Mesendoderm (in vitro differentiated cells): ENCODE measurements around the gene ETNPPL.

ENCODE experiments used
- DNase-seq: peaks from one replicate; pipeline ENCODE4 v3.0.0; 2013
- H2AK5ac ChIP-seq: 2 replicates; pipeline ENCODE4 v1.6.1; 2013; ENCODE audit warnings: low read length, inconsistent platforms
- H2BK120ac ChIP-seq: 2 replicates; pipeline ENCODE4 v1.6.1; 2013; ENCODE audit warnings: low read depth, mild to moderate bottlenecking, low read length, moderate library complexity, mixed read lengths
- H2BK15ac ChIP-seq: replicated peaks from 2 replicates; pipeline ENCODE4 v1.6.1; 2013; ENCODE audit warnings: low read depth, mild to moderate bottlenecking, moderate library complexity
- H2BK5ac ChIP-seq: 2 replicates; pipeline ENCODE4 v1.6.1; 2013; ENCODE audit warnings: low read length, inconsistent platforms
- H3K18ac ChIP-seq: 2 replicates; pipeline ENCODE4 v1.6.1; 2013; ENCODE audit warnings: mild to moderate bottlenecking, low read length, mixed read lengths
- H3K23ac ChIP-seq: one replicate; pipeline ENCODE4 v1.6.1; 2013; ENCODE audit warnings: low read length
- H3K27ac ChIP-seq: 2 replicates; pipeline ENCODE4 v1.5.1; 2013; ENCODE audit warnings: low read depth, mild to moderate bottlenecking, inconsistent platforms, low read length, moderate library complexity
- H3K27me3 ChIP-seq: 2 replicates; pipeline ENCODE4 v1.6.1; 2013; ENCODE audit warnings: low read length, control low read depth, mild to moderate bottlenecking, inconsistent platforms; ENCODE audit not compliant: insufficient read depth, poor library complexity
- H3K36me3 ChIP-seq: 2 replicates; pipeline ENCODE4 v1.6.1; 2013; ENCODE audit warnings: low read length, inconsistent platforms; ENCODE audit not compliant: control insufficient read depth, insufficient read depth
- H3K4ac ChIP-seq: one replicate; pipeline ENCODE4 v1.6.1; 2013; ENCODE audit warnings: low read depth, mild to moderate bottlenecking, low read length, moderate library complexity
- H3K4me1 ChIP-seq: 2 replicates; pipeline ENCODE4 v1.6.1; 2013; ENCODE audit warnings: low read depth, low read length, inconsistent platforms; ENCODE audit not compliant: control insufficient read depth
- H3K4me2 ChIP-seq: 2 replicates; pipeline ENCODE4 v1.6.1; 2013; ENCODE audit warnings: low read length
- H3K4me3 ChIP-seq: 2 replicates; pipeline ENCODE4 v1.5.1; 2013; ENCODE audit warnings: mild to moderate bottlenecking, low read length
- H3K56ac ChIP-seq: one replicate; pipeline ENCODE4 v1.6.1; 2013; ENCODE audit warnings: low read length
- H3K79me1 ChIP-seq: 2 replicates; pipeline ENCODE4 v1.6.1; 2013; ENCODE audit warnings: low read length, inconsistent platforms
- H3K79me2 ChIP-seq: 2 replicates; pipeline ENCODE4 v1.6.1; 2013; ENCODE audit warnings: mild to moderate bottlenecking, low read length; ENCODE audit not compliant: control insufficient read depth, insufficient read depth
- H3K9ac ChIP-seq: 2 replicates; pipeline ENCODE4 v1.6.1; 2013; ENCODE audit warnings: low read length, inconsistent platforms
- H4K5ac ChIP-seq: one replicate; pipeline ENCODE4 v1.6.1; 2013; ENCODE audit warnings: low read length
- H4K8ac ChIP-seq: one replicate; pipeline ENCODE4 v1.6.1; 2013; ENCODE audit warnings: low read depth, mild to moderate bottlenecking, control low read depth, low read length, moderate library complexity
- WGBS: extraction: QIAGEN DNeasy Blood & Tissue Kit; methylation state at CpG from one replicate; pipeline ENCODE4 v1.1.7; 2013; ENCODE audit warnings: low lambda C conversion rate, missing lambda C conversion rate; ENCODE audit not compliant: insufficient coverage; ENCODE audit errors: extremely low coverage; 5-methylcytosine and 5-hydroxymethylcytosine counted together

ETNPPL gene

GRCh38 chr4:108703966-108704365 lies 58.9 kb downstream of the ETNPPL start:
- no peak overlapping the region for H3K4me2 ChIP-seq
- no peak overlapping the region for H3K18ac ChIP-seq
- DNase-seq, result no peak
- no CpG with 5 or more reads among the region's 2 CpGs for WGBS
- H3K36me3 ChIP-seq, result no peaks in the 10 kb centered on the region
- H3K27ac ChIP-seq, result no peak overlapping the region
- H3K27me3 ChIP-seq, result no peaks in the 10 kb centered on the region
- H3K56ac ChIP-seq, result no peak overlapping the region
- no peak overlapping the region for H4K5ac ChIP-seq
- no peak overlapping the region for H3K23ac ChIP-seq
- no peak overlapping the region for H3K4ac ChIP-seq
- H3K79me2 ChIP-seq, result no peaks in the 10 kb centered on the region
- H2BK15ac ChIP-seq, result peak overlapping the region; percentile 21
- no peak overlapping the region for H2AK5ac ChIP-seq
- H4K8ac ChIP-seq, result no peak overlapping the region
- no peak overlapping the region for H3K9ac ChIP-seq
- H3K4me1 ChIP-seq, result no peaks in the 10 kb centered on the region
- no peak overlapping the region for H2BK120ac ChIP-seq
- H3K4me3 ChIP-seq, result no peak overlapping the region
- H3K79me1 ChIP-seq, result no peaks in the 10 kb centered on the region
- no peak overlapping the region for H2BK5ac ChIP-seq

- no peak overlapping the region for H2BK5ac ChIP-seq
- no peak overlapping the region for H2AK5ac ChIP-seq
- H2BK15ac ChIP-seq, result no peak overlapping the region
- no peak overlapping the region for H3K4ac ChIP-seq
- no peaks in the 10 kb centered on the region for H3K4me1 ChIP-seq
- no peak overlapping the region for H3K18ac ChIP-seq
- no peaks in the 10 kb centered on the region for H3K36me3 ChIP-seq
- no peak overlapping the region for H3K9ac ChIP-seq
- H3K56ac ChIP-seq, result no peak overlapping the region
- H3K4me3 ChIP-seq, result no peak overlapping the region
- no peak overlapping the region for H3K23ac ChIP-seq
- H4K5ac ChIP-seq, result no peak overlapping the region
- no peaks in the 10 kb centered on the region for H3K79me1 ChIP-seq
- no peak for DNase-seq
- H2BK120ac ChIP-seq, result no peak overlapping the region
- no peak overlapping the region for H3K27ac ChIP-seq
- no peak overlapping the region for H3K4me2 ChIP-seq
- no peaks in the 10 kb centered on the region for H3K27me3 ChIP-seq
- H4K8ac ChIP-seq, result no peak overlapping the region
- H3K79me2 ChIP-seq, result no peaks in the 10 kb centered on the region
Observed at GRCh38 chr4:108703370-108703769, 59.5 kb downstream of the ETNPPL start.

- Histone ChIP-seq H2AK5ac (no peak overlapping the region), H3K79me2 (no peaks in the 10 kb centered on the region), H3K4me1 (no peaks in the 10 kb centered on the region), H2BK120ac (no peak overlapping the region), H3K23ac (no peak overlapping the region), H3K36me3 (no peaks in the 10 kb centered on the region), H3K4me2 (no peak overlapping the region), H3K4me3 (no peak overlapping the region), H4K8ac (no peak overlapping the region), H2BK5ac (no peak overlapping the region), H3K9ac (no peak overlapping the region), H3K27ac (no peak overlapping the region), H3K4ac (no peak overlapping the region), H3K18ac (no peak overlapping the region), H3K56ac (no peak overlapping the region), H2BK15ac (no peak overlapping the region), H3K27me3 (no peaks in the 10 kb centered on the region), H4K5ac (no peak overlapping the region), H3K79me1 (no peaks in the 10 kb centered on the region)
- no CpG with 5 or more reads among the region's 3 CpGs for WGBS
- no peak for DNase-seq
Observed at GRCh38 chr4:108702960-108703359, 59.9 kb downstream of the ETNPPL start.

- no peaks in the 10 kb centered on the region for H3K79me2 ChIP-seq
- no peak overlapping the region for H3K18ac ChIP-seq
- no peak for DNase-seq
- no peak overlapping the region for H3K4ac ChIP-seq
- H2AK5ac ChIP-seq, result no peak overlapping the region
- H3K23ac ChIP-seq, result no peak overlapping the region
- no peak overlapping the region for H2BK120ac ChIP-seq
- no peak overlapping the region for H3K9ac ChIP-seq
- H3K56ac ChIP-seq, result no peak overlapping the region
- no peak overlapping the region for H3K4me2 ChIP-seq
- no peaks in the 10 kb centered on the region for H3K36me3 ChIP-seq
- H3K79me1 ChIP-seq, result no peaks in the 10 kb centered on the region
- no peak overlapping the region for H2BK15ac ChIP-seq
- no CpG with 5 or more reads among the region's 1 CpG for WGBS
- no peak overlapping the region for H4K5ac ChIP-seq
- no peak overlapping the region for H4K8ac ChIP-seq
- H3K4me3 ChIP-seq, result no peak overlapping the region
- H3K4me1 ChIP-seq, result peaks cover 3% of the 10 kb centered on the region
- H3K27ac ChIP-seq, result no peak overlapping the region
- H2BK5ac ChIP-seq, result no peak overlapping the region
- no peaks in the 10 kb centered on the region for H3K27me3 ChIP-seq
Observed at GRCh38 chr4:108700081-108700757, 62.6 kb downstream of the ETNPPL start.

- no peak overlapping the region for H3K4ac ChIP-seq
Observed at GRCh38 chr4:108696160-108696559, 66.7 kb downstream of the ETNPPL start.

GRCh38 chr4:108695062-108695461 lies 67.8 kb downstream of the ETNPPL start:
- Histone ChIP-seq H4K8ac (no peak overlapping the region), H3K79me1 (no peaks in the 10 kb centered on the region), H4K5ac (no peak overlapping the region), H2BK15ac (no peak overlapping the region), H3K27ac (no peak overlapping the region), H3K9ac (no peak overlapping the region), H3K79me2 (no peaks in the 10 kb centered on the region), H3K4me3 (no peak overlapping the region), H3K18ac (no peak overlapping the region), H3K4me1 (peaks cover 3% of the 10 kb centered on the region), H3K56ac (no peak overlapping the region), H3K4me2 (no peak overlapping the region), H3K36me3 (no peaks in the 10 kb centered on the region), H3K27me3 (no peaks in the 10 kb centered on the region), H2BK5ac (no peak overlapping the region), H3K23ac (no peak overlapping the region), H2AK5ac (no peak overlapping the region), H2BK120ac (no peak overlapping the region), H3K4ac (no peak overlapping the region)
- WGBS, result no CpG with 5 or more reads among the region's 1 CpG
- DNase-seq, result no peak

More at GRCh38 chr4:108696160-108696559, 66.7 kb downstream of the ETNPPL start:
- Histone ChIP-seq H2BK5ac (no peak overlapping the region), H3K56ac (no peak overlapping the region), H3K79me1 (no peaks in the 10 kb centered on the region), H3K27me3 (no peaks in the 10 kb centered on the region), H3K4me2 (no peak overlapping the region), H3K79me2 (no peaks in the 10 kb centered on the region), H2AK5ac (no peak overlapping the region), H2BK120ac (no peak overlapping the region), H3K9ac (no peak overlapping the region), H3K23ac (no peak overlapping the region), H3K36me3 (no peaks in the 10 kb centered on the region), H3K18ac (no peak overlapping the region), H4K8ac (no peak overlapping the region), H3K4me1 (peaks cover 3% of the 10 kb centered on the region), H3K4me3 (no peak overlapping the region), H4K5ac (no peak overlapping the region), H3K27ac (no peak overlapping the region), H2BK15ac (no peak overlapping the region)
- DNase-seq, result no peak
- WGBS, result 100% methylated on average over 1 of the region's 3 CpGs
